Loucy (cell line): ENCODE data around the gene ZNF358.

Experiments
- EZH2phosphoT487 ChIP-seq: fragments of 200-600 bp; IDR thresholded peaks from 2 replicates; pipeline ENCODE4 v1.6.1; 2018; ENCODE audit warnings: antibody characterized with exemption, mild to moderate bottlenecking, moderate library complexity, borderline replicate concordance
- TF ChIP-seq, protein P1 (sequence below): fragments of 200-600 bp; sonication (generic); conservative IDR thresholded peaks from 2 replicates; pipeline ENCODE4 v1.5.1; 2014; ENCODE audit warnings: mild to moderate bottlenecking, antibody characterized with exemption, low read length

GRCh38 chr19:7467009-7467989 lies 48.6 kb upstream of the ZNF358 start:
- TF ChIP-seq, protein P1, sequence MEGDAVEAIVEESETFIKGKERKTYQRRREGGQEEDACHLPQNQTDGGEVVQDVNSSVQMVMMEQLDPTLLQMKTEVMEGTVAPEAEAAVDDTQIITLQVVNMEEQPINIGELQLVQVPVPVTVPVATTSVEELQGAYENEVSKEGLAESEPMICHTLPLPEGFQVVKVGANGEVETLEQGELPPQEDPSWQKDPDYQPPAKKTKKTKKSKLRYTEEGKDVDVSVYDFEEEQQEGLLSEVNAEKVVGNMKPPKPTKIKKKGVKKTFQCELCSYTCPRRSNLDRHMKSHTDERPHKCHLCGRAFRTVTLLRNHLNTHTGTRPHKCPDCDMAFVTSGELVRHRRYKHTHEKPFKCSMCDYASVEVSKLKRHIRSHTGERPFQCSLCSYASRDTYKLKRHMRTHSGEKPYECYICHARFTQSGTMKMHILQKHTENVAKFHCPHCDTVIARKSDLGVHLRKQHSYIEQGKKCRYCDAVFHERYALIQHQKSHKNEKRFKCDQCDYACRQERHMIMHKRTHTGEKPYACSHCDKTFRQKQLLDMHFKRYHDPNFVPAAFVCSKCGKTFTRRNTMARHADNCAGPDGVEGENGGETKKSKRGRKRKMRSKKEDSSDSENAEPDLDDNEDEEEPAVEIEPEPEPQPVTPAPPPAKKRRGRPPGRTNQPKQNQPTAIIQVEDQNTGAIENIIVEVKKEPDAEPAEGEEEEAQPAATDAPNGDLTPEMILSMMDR: no peak
- no peak for TF ChIP-seq EZH2phosphoT487
